NB4 (cell line): ENCODE measurements around the gene EXOC4.
A peak's percentile ranks its signal among the peaks of the same experiment; 100 is the strongest.
"Not testable (repeated sequence)": the region's sequence is repeated elsewhere in the genome, so short reads cannot be mapped to it uniquely, and the experiment has no call there.

ENCODE experiments used
- DNase-seq: peaks from one replicate; pipeline ENCODE4 v3.0.0; 2010; ENCODE audit warnings: low read depth
- H3K4me3 ChIP-seq: one replicate; pipeline ENCODE4 v1.5.1; 2011; ENCODE audit warnings: mild to moderate bottlenecking, low read depth, low read length, moderate library complexity
- CTCF ChIP-seq: IDR thresholded peaks from one replicate; pipeline ENCODE4 v1.5.1; 2012; ENCODE audit warnings: low read depth, low read length
- MYC ChIP-seq: IDR thresholded peaks from 2 replicates; pipeline ENCODE4 v1.6.1; 2011; ENCODE audit warnings: low read depth, low read length
- POLR2A ChIP-seq: IDR thresholded peaks from 2 replicates; pipeline ENCODE4 v1.6.1; 2011; ENCODE audit warnings: mild to moderate bottlenecking; ENCODE audit not compliant: insufficient read length; ENCODE audit errors: extremely low read depth
- TF ChIP-seq, protein P1 (sequence below): IDR thresholded peaks from 2 replicates; pipeline ENCODE4 v1.6.1; 2011; ENCODE audit warnings: low read depth, low read length

The EXOC4 gene

DNA sequence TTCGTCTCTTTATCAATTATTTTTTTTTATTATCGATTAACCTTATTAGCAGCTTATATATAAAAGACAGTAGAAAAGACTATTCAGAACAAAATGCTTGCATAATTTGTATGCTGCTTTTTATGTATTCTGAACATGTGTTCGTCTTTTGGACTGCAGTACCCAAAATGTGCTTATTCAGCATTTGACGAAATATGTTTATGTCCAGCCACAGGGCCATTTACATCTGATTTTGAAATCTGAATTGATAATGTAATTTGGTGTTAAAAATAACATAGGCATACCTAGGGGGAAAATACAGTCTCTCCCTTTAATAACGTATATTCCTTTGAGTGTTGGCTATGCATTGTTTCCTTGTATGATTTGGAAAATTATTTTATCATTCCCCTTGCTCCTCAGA is 386.0 kb downstream of the EXOC4 start:
- DNase-seq, result no peak
- TF ChIP-seq CTCF (no peak), POLR2A (no peak), MYC (no peak)
- TF ChIP-seq, protein P1, sequence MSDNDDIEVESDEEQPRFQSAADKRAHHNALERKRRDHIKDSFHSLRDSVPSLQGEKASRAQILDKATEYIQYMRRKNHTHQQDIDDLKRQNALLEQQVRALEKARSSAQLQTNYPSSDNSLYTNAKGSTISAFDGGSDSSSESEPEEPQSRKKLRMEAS, result no peak
- no peak overlapping the region for H3K4me3 ChIP-seq

DNA sequence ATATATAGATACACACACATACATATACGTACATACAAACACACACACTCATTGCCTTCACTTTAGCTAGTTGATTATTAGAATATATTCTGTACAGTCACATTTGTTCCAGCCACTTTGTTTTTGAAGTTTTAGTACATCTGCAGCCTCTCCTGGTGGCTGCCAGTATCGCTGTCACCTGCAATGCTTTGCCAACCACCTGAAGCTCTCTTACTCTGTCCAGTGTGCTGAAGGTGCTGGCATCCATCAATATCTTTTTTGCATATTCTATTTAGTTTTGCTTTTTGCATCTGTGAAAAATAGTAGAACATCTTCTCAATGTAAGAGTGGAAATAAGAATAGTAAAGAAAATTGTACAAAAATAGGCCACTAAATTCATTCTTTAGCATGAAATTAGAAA is 388.6 kb downstream of the EXOC4 start:
- no peak overlapping the region for H3K4me3 ChIP-seq
- TF ChIP-seq, protein P1, result no peak
- no peak for TF ChIP-seq CTCF
- TF ChIP-seq MYC, result no peak
- no peak for TF ChIP-seq POLR2A
- DNase-seq, result no peak

- TF ChIP-seq, protein P1, result no peak
- TF ChIP-seq MYC (no peak), CTCF (no peak), POLR2A (no peak)
- DNase-seq, result no peak
- no peak overlapping the region for H3K4me3 ChIP-seq
Measured at GRCh38 chr7:133642907-133643306, 390.0 kb downstream of the EXOC4 start.

GRCh38 chr7:133643652-133644051 is 390.8 kb downstream of the EXOC4 start:
- DNase-seq, H3K4me3 ChIP-seq: not testable (repeated sequence)

DNA sequence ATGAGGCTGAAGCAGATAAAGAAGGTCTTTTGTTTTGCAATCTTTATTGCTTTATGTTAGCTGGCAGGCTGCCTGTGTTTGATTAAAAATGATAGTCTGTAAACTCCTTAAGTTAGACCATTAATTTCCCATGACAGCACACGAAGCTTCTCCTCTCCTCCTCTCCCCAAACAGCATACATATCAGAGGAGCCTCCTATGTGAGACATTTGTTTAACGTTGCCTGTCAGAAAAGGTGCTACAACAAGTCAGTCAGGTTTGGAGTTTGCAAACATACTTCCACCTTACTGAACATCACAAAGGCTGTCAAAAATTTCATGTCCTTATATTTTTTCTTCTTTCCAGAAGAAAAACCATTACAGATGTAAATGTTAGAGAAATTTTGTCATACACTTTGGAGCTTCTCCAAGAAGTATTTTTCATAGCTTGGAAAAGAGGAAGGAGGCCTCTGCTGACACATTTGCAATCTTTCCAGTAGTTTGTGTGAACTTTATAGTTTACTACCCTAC is 393.1 kb downstream of the EXOC4 start:
- no peak overlapping the region for H3K4me3 ChIP-seq
- DNase-seq, result peak; percentile 63
- TF ChIP-seq CTCF (no peak), MYC (no peak), POLR2A (no peak)
- TF ChIP-seq, protein P1, result no peak

GRCh38 chr7:133646472-133647315 is 393.8 kb downstream of the EXOC4 start:
- DNase-seq, result peak; percentile 34
- TF ChIP-seq, protein P1, result no peak
- no peak for TF ChIP-seq CTCF
- no peak for TF ChIP-seq POLR2A
- H3K4me3 ChIP-seq, result no peak overlapping the region
